PC-3 (cell line): ENCODE measurements around the gene SIVA1. TPM values are rescaled to one million over a fixed set of nuclear protein-coding genes. Genes with fewer than 3 reads are reported as not detected.

Experiments
- ATAC-seq: fragments of 200-7000 bp; cut with Tn5 transposase; 2 replicates; pipeline ENCODE4 v1.9.1; 2020; ENCODE audit warnings: mild to moderate bottlenecking, moderate library complexity
- BruUV-seq: library from RNA; stranded (reverse); fragments of 400-500 nt; replicated peaks from 2 replicates; lab custom pipeline; 2021; lab: Mats Ljungman, UMichigan
- CTCF ChIA-PET: fragments of 300-600 bp; sonication (Branson Sonifier 250); formaldehyde crosslinking; loops from one replicate; lab custom pipeline; 2022; ENCODE audit warnings: antibody characterized with exemption; lab: Charles Lee
- POLR2A ChIA-PET: fragments of 300-600 bp; sonication (Branson Sonifier 250); formaldehyde crosslinking; loops from one replicate; lab custom pipeline; 2022; ENCODE audit warnings: antibody characterized with exemption; ENCODE audit not compliant: unreplicated experiment; lab: Charles Lee
- DNase-seq: peaks from one replicate; pipeline ENCODE4 v3.0.0-alpha.2; 2015
- H2AFZ ChIP-seq: fragments of 300-600 bp; sonication (generic); 2 replicates; pipeline ENCODE4 v1.6.0; 2016; ENCODE audit warnings: antibody characterized with exemption, low read length
- H3F3A ChIP-seq: fragments of 300-600 bp; sonication (generic); one replicate; pipeline ENCODE4 v1.6.0; 2017; ENCODE audit warnings: antibody characterized with exemption, low read length, control low read depth, mild to moderate bottlenecking; ENCODE audit not compliant: unreplicated experiment
- H3K27ac ChIP-seq: fragments of 300-600 bp; sonication (generic); 2 replicates; pipeline ENCODE4 v1.5.1; 2016; ENCODE audit warnings: mild to moderate bottlenecking, low read length
- H3K27me3 ChIP-seq: fragments of 300-600 bp; sonication (generic); 2 replicates; pipeline ENCODE4 v1.6.1; 2016; ENCODE audit warnings: low read length, mixed read lengths
- H3K36me3 ChIP-seq: fragments of 300-600 bp; sonication (generic); 2 replicates; pipeline ENCODE4 v1.6.1; 2016; ENCODE audit warnings: low read depth, mixed run types, low read length, mixed read lengths
- H3K4me1 ChIP-seq: fragments of 300-600 bp; sonication (generic); 2 replicates; pipeline ENCODE4 v1.5.1; 2016; ENCODE audit warnings: low read length; ENCODE audit not compliant: insufficient read depth
- H3K4me2 ChIP-seq: fragments of 300-600 bp; sonication (generic); 2 replicates; pipeline ENCODE4 v1.6.0; 2016; ENCODE audit warnings: low read length
- H3K4me3 ChIP-seq: fragments of 300-600 bp; sonication (generic); 2 replicates; pipeline ENCODE4 v1.5.1; 2016; ENCODE audit warnings: mild to moderate bottlenecking, low read length, mixed read lengths
- H3K79me2 ChIP-seq: fragments of 300-600 bp; sonication (generic); 2 replicates; pipeline ENCODE4 v1.6.1; 2017; ENCODE audit warnings: low read length, mixed read lengths
- H3K9ac ChIP-seq: fragments of 300-600 bp; sonication (generic); 2 replicates; pipeline ENCODE4 v1.6.0; 2016; ENCODE audit warnings: mild to moderate bottlenecking, low read length
- H3K9me2 ChIP-seq: fragments of 300-600 bp; sonication (generic); replicated peaks from 2 replicates; pipeline ENCODE4 v1.6.1; 2016; ENCODE audit warnings: mixed run types, low read length, mixed read lengths
- H3K9me3 ChIP-seq: fragments of 300-600 bp; sonication (generic); 2 replicates; pipeline ENCODE4 v1.6.1; 2016; ENCODE audit warnings: low read length, mixed read lengths
- H4K20me1 ChIP-seq: fragments of 300-600 bp; sonication (generic); 2 replicates; pipeline ENCODE4 v1.6.1; 2016; ENCODE audit warnings: low read length, mixed read lengths
- EZH2 ChIP-seq: fragments of 300-600 bp; sonication (generic); IDR thresholded peaks from one replicate; pipeline ENCODE4 v1.6.1; 2017; ENCODE audit warnings: antibody characterized with exemption, mild to moderate bottlenecking, low read length; ENCODE audit not compliant: unreplicated experiment
- EZH2phosphoT487 ChIP-seq: fragments of 300-600 bp; sonication (generic); IDR thresholded peaks from 2 replicates; pipeline ENCODE4 v1.6.1; 2018; ENCODE audit warnings: mild to moderate bottlenecking, antibody characterized with exemption, low read length, borderline replicate concordance
- intact Hi-C: fragments of 100-400 bp; cut with micrococcal nuclease; formaldehyde crosslinking; loops from 2 replicates; pipeline ENCODE4 v1.9.0; 2023
- total RNA-seq: library from RNA; depleted of rRNA; stranded (reverse); fragments of >200 nt; gene quantifications from 2 replicates; pipeline ENCODE4 v1.2.3, GENCODE V29; 2014
- TF ChIP-seq, protein P1 (sequence below): fragments of 300-600 bp; sonication (generic); conservative IDR thresholded peaks from 2 replicates; pipeline ENCODE4 v1.5.1; 2017; ENCODE audit warnings: antibody characterized with exemption, low read depth, mild to moderate bottlenecking, low read length

Gene SIVA1
- total RNA-seq, 1 experiment from 2014 or later, result 375 TPM

DNA sequence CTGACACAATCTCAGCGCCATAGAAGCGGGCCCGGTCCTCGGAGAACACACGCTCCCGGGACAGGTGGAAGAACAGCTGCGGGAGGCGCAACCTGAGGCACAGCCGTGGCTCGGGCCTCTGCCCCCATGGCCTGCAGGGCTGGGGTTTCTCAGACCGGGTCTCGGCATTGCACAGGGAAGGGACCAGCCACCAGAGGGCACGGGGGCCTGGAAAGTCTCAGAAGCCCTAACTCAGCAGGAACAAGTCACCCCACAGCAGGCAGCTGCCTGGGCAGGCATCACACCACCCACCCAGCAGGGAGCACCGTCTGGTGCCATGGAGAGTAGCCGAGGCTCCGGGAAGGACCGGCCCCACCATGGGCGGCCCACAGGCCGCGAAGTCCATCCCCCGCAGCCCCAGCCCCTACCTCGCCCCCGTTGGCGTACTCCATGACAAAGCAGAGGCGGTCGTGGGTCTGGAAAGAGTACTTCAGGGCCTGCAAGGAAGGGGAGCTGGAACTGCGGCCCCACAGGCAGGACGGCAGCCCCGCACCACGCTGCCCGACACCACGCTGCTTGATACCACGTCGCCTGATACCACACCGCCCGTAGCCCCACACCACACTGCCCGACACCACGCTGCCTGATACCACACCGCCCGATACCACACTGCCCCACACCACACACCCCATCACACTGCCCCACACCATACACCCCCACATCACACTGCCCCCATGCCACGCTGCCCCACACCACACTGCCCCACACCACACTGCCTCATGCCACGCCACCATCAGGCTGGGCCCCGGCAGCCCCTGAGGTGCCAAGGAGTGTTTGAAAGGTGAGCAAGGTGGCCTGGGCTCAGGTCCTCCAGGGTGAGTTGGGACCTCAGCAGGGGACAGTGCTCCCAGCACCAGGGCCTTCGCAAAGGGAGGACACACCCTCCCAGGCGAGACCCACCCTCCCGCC is 20.8 kb downstream of the SIVA1 start:
- no peaks in the 10 kb centered on the region for H3K4me1 ChIP-seq
- ChIA-PET POLR2A (no interaction called here), CTCF (no interaction called here)
- no peak for ATAC-seq
- H3K9me2 ChIP-seq, result no peaks in the 10 kb centered on the region
- BruUV-seq, result no TSS peak
- H3K9me3 ChIP-seq, result no peaks in the 10 kb centered on the region
- intact Hi-C loops, result no loop called here
- H4K20me1 ChIP-seq, result 0 out of 2 replicates have a peak, but pooled peaks cover 3% of the 10 kb centered on the region
- H3K36me3 ChIP-seq, result peaks cover 27% of the 10 kb centered on the region
- no peak overlapping the region for H3K27ac ChIP-seq
- TF ChIP-seq, protein P1, sequence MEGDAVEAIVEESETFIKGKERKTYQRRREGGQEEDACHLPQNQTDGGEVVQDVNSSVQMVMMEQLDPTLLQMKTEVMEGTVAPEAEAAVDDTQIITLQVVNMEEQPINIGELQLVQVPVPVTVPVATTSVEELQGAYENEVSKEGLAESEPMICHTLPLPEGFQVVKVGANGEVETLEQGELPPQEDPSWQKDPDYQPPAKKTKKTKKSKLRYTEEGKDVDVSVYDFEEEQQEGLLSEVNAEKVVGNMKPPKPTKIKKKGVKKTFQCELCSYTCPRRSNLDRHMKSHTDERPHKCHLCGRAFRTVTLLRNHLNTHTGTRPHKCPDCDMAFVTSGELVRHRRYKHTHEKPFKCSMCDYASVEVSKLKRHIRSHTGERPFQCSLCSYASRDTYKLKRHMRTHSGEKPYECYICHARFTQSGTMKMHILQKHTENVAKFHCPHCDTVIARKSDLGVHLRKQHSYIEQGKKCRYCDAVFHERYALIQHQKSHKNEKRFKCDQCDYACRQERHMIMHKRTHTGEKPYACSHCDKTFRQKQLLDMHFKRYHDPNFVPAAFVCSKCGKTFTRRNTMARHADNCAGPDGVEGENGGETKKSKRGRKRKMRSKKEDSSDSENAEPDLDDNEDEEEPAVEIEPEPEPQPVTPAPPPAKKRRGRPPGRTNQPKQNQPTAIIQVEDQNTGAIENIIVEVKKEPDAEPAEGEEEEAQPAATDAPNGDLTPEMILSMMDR, result no peak
- TF ChIP-seq EZH2 (no peak), EZH2phosphoT487 (no peak)
- DNase-seq, result no peak
- H2AFZ ChIP-seq, result no peak overlapping the region
- no peak overlapping the region for H3K4me3 ChIP-seq
- H3F3A ChIP-seq, result no peaks in the 10 kb centered on the region
- no peaks in the 10 kb centered on the region for H3K79me2 ChIP-seq
- no peak overlapping the region for H3K9ac ChIP-seq
- no peaks in the 10 kb centered on the region for H3K27me3 ChIP-seq
- H3K4me2 ChIP-seq, result no peak overlapping the region

DNA sequence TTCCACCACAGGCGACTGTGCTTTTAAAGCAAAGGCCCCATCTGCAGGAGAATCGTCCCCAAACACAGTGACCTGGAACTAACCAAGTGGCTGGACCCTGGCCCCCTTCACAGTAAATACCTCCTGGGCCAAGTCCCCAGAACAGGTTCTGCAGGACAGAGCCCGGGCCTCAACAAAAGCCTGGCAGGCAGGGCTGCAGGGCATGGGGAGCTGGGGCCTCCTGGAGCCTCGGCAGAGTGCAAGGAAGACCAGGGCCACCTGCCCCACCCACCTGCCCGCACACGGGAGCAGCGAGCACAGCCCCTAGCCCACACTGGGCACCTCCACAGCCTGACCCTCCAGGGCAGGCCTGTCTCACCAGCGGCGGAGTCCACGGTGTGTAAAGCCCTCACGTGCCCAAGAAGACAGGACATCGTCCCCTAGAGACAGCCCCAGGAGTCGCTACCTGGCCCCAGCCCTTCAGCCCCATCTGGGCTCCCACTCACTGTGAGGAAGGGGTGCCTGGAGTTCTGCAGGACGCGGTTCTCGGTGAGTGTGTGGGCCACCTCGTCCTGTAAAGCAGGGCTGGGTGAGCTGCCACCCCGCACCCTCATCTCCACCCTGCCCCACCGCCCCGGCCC is 21.6 kb downstream of the SIVA1 start:
- BruUV-seq, result no TSS peak
- Histone ChIP-seq H3K9ac (no peak overlapping the region), H3K4me3 (no peak overlapping the region), H3K4me1 (no peaks in the 10 kb centered on the region), H4K20me1 (0 out of 2 replicates have a peak, but pooled peaks cover 3% of the 10 kb centered on the region), H3K9me2 (no peaks in the 10 kb centered on the region), H3K27me3 (no peaks in the 10 kb centered on the region), H3K36me3 (peaks cover 27% of the 10 kb centered on the region), H3K4me2 (no peak overlapping the region), H3F3A (no peaks in the 10 kb centered on the region), H3K9me3 (no peaks in the 10 kb centered on the region), H3K79me2 (no peaks in the 10 kb centered on the region), H2AFZ (no peak overlapping the region), H3K27ac (no peak overlapping the region)
- TF ChIP-seq, protein P1, result no peak
- TF ChIP-seq EZH2phosphoT487, result no peak
- ChIA-PET POLR2A (no interaction called here), CTCF (no interaction called here)
- intact Hi-C loops, result no loop called here
- ATAC-seq (no peak; the same call in 1 of the 2 replicates), DNase-seq (no peak)
